GM19099 (cell line): ENCODE data around the gene LARP4B.

Source experiments
- POLR2A ChIP-seq: IDR thresholded peaks from 3 replicates; pipeline ENCODE4 v1.6.1; 2011; ENCODE audit warnings: low read depth; ENCODE audit not compliant: insufficient read length; ENCODE audit errors: extremely low read depth

The LARP4B gene

DNA sequence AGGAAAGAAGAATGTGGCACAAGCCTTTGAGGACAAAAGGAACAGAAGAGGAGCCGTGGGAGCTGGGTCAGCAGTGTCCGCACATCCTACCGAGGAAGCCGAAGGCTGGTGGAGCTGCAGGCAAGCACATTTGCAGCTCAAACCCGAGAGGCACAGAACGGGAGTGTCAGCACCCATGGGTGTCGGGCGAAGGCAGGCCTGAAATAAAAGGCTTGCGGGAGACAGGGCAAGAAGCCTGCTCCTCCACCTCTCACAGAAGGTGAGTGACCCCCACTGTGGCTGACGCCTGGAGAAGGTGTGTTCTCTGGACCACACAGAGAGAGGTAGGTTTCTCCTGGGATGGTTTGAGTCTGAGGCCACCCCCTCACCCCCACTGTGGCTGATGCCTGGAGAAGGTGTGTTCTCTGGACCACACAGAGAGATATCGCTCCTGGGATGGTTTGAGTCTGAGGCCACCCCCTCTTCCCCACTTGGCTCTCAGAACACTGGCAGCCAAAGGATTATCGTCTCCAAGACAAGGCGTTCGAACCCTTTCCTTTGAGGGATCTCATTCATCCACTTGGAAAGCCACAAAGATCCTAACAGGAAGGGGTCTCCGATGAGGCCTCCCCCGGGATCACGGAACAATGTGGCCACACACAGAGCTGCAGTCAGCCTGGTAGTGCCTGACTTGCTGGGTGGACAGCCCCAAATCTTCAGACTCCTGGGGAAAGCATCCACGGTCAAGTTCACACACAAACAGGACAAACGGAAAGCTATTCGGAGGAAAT, 35.1 kb upstream of the LARP4B start:
- TF ChIP-seq POLR2A: no peak

DNA sequence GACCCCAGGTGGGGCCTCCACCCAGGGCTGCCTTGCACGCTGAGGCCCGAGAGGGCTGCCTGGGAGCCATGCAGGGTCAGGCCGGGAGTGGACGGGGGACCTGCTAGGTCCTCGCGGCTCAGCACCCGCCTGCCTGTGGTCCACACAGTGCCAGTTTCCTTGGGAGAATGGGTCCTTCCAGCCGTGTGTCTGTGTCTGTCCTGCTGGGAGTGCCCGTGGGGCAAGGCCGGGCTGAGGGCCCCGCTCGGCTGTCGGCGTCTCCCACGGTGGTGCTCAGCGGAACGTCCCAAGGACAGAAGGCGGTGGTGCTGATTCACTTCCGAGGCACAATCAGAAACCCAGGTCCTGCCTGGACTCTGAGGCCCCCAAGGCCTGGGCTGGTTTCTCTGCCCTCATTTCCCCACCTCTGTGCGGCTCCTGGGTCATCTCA, 33.5 kb upstream of the LARP4B start:
- no peak for TF ChIP-seq POLR2A

DNA sequence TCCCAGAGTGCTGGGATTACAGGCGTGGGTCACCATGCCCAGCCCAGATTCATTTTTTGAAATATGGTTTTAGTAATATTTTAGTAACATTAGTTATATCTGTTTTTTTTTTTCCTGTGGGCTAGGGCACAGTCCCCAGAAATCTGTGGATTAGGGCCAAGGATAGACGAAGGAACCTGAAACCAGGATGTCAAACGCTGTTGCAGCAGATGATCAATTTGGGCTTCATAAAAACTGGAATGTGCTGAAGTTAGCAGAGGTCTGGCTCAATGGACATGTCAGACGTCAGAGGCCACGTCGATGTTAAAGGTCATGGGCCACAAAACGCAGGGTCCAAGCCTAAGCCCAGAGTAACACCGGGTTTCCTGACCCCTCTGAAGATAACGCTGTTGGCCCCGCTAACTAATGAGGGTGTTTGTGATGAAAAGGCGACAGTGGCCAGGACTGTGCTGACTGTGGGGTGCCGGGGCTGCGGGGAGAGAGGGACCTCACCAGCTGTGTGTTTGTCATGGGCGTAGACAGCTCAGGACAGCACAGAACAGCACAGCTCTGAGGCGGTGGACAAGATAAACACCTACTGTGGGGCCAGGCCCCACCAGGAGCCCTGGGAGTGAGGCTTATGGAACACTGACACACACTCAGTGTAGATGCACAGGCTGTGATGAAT, 32.9 kb upstream of the LARP4B start:
- TF ChIP-seq POLR2A: no peak

DNA sequence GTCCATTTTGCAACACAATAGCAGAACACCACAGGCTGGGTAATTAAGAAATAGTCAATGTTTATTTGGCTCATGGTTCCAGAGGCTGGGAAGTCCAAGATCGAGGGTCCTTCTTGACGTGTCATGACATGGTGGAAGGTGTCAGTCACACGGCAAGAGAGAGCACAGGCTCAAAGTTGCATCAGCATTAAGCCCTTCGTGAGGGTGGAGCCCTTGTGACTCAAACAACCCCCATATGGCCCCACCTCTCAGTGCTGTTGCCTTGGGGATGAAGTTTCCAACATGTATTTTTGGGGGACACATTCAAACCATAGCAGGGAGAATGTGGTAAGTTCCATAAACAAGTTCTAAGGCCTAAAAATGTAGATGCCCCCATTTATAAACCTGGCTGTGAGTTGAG, 32.1 kb upstream of the LARP4B start:
- TF ChIP-seq POLR2A: no peak

DNA sequence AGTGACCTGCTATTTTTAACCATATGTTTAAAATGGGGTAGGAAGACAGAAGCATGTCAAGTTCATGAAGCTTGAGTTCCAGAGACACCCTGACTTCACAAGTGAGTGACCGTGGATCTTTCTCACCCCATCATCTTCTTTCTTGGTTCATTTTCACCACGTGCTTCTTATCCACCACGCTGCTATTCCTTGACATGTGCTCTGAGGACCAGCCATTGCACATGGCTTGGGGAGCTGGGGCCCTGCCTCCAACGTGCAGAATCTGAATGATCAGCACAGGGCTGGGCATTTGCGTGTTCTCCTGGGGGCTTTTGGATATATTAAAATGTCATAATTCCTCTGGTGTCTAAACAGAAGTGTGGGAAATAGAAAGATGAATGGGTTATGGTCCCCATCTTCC, 31.7 kb upstream of the LARP4B start:
- no peak for TF ChIP-seq POLR2A

DNA sequence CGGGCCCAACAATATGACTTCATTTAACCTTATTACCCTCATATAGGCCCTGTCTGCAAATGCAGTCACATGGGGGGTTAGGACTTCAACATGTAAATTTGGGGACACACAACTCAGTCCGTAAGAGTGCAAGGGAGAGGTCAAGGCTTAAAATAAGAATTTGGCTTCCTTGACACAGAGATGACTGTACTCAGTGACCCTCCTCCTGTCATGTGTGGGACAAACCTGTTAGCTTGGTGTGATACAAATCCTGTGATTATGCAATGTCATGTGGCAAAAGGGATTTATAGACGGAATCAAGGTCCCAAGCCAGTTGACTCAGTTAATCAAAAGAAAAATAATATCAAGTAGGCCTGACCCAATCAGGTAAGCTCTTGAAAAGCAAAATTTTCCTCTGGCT, 30.8 kb upstream of the LARP4B start:
- TF ChIP-seq POLR2A: no peak

DNA sequence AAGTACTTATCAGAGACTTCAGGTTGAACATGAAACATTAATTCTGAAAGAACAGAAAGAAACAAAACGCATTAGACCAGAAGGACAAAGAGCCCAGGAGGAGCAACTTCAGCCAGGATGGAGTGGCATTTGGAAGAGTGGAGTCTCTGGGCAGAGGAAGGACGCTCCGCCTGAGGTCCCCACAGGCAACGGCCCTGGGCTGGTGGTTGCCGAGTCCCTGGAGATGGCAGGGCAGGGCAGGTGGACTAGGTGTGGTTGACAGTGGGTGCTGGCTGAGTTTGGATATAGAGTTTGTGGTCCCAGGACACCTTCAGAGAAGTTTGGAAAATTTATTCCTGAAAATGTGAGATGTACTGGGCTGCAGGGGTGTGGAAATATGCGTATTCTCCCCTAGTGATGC, 27.4 kb upstream of the LARP4B start:
- TF ChIP-seq POLR2A: no peak

DNA sequence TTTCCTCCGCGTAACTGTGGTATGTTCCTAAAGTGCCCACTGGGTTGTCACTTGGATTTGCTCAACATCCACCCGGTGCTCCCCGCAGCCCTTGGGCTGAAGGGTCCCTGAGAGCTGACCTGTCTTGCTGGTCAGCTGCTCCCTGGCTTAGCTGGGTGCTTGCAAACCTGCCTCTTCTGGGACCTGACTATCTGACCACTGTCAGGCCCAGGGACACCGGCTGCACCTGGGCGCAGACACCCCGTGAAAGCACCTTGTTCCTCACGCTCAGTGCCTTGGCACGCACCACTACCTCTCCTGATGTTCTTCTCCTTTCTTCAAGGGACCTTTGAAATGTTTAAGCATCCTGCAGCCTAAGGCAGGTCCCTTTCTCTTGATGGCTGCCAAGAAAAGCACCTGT, 26.6 kb upstream of the LARP4B start:
- no peak for TF ChIP-seq POLR2A

DNA sequence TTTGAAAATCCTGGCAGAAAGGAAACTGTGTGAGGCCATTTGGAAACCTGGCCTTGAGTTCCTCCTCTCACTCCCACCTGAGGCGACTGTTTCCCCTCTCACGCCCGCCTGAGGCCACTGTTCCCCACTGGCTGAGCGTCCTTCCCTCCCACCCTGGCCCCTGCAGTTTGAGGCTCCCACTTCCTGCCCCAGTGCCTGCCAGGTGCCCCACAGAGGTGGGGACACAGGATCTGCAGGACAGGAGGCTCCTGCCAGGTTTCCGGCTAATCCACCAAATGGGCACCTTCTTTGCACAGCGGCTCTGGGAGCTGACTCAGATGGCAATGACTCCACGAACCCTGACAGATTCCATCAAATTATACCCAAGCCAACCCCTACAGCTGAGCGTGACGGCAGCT, 24.3 kb upstream of the LARP4B start:
- TF ChIP-seq POLR2A: no peak

DNA sequence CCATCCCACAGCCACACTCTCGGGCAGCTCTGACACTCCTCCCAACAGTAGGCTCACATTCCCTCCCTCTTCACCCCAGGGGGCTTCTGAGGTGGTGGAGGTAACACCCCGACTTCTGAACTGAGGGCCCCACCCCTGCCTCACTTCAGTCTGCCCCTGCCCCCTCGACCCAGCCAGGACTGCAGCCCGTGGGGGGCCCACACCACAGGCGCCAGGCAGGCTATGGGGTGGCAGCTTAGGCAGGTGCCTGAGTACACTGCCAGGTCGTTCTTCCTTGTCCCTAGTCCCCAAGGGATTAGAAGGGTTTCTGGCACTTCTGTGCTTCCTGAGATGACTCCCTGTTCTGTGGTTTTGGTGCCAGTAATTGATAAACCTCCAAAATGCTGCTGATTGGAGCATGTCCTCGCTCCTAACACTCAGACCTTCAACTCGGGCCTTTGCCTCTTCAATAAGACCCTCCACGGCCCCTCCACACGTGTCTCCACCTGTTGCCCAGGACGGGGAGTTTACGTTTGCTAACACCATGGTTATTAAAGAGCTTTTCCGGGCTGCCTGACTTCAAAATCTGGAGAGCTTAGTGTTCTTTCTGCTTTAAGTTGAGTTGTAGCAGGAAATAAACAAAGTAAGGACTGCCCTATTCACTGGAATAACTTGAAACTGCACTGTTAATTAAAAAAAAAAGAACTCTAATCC, 23.8 kb upstream of the LARP4B start:
- no peak for TF ChIP-seq POLR2A

DNA sequence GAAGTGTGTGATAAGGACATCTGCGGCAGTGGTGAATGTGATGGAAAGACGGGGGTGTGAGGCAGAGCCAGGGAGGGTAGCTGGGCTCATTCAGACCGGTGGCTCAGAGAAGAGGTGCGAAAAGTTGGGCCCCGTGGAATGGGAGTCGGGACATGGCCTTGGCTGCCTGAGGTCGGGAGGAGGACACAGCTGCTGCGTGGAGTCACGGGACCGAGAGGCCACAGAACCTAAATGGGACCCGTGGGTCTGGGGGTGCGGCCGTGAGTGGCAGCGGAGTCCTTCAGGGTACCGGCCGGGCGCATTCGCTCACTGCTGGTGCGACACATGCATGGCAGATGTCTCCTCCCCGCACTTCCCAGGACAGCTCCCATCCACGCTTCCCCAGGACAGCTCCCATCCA, 22.9 kb upstream of the LARP4B start:
- TF ChIP-seq POLR2A: no peak

DNA sequence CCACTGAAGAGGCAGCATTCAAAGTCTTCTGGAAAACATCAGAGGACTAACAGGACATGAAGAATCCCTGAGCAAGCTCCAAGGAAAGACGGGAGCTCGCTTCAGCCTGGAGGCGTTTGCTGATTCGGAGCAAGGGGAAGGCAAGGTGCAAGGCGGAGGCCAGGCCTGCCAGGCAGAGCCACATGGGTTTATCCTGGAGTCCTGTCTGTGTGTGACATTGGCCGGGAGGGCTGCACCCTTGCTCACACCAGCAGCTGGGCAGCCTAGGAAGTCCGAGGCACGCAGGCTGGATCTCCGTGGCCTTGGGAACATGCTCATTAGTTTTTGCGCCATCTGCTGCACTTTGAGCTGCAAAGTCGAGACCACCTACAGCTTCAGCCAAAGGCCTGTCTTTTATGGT, 22.3 kb upstream of the LARP4B start:
- no peak for TF ChIP-seq POLR2A

DNA sequence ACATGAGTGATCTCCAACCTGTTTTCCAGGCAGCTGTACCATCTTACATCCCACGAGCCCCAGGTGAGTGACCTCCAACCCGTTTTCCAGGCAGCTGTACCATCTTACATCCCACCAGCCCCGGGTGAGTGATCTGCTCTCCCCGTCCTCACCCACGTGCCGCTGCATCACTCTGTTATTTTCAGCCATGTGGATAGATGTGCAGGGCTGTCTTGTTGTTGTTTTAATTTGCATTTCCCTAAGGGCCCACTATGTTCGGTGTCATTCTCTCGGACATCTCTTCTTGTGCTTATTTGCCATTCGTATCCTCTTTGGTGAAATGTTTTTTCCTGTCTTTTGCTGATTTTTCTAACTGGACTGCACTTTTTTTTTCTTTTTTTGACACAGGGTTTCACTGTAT, 17.9 kb upstream of the LARP4B start:
- TF ChIP-seq POLR2A: no peak

DNA sequence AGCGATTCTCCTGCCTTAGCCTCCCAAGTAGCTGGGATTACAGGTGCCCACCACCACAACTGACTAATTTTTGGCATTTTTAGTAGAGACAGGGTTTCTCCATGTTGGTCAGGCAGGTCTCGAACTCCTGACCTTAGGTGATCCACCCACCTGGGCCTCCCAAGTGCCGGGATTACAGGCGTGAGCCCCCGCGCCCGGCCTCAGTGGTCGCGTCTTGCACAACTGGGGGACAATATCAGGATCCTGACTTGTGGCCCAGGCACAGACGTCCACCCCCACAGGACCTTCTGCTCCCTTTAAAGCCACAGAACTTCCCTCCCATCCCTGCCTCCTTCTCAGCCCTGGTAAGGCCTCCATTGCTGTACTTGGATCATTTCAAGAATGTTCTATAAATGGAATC, 16.8 kb upstream of the LARP4B start:
- no peak for TF ChIP-seq POLR2A

DNA sequence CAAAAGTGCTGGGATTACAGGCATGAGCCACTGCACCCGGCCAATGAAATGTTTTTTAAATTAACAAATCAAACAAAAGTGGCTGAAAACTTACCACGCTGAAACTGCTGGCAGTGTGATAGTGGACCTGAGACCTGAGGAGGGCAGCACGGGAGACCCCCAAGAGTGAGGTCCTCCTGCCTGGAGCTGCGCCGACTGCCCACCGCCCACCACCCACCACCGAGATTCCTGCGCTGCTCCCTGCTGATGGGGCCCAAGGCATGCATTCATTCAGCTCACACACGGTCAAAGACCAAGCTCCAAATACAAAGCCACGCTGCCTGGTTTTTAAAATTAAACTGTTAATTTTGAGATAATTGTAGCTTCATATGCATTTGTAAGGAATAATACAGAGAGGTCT, 16.4 kb upstream of the LARP4B start:
- TF ChIP-seq POLR2A: no peak

DNA sequence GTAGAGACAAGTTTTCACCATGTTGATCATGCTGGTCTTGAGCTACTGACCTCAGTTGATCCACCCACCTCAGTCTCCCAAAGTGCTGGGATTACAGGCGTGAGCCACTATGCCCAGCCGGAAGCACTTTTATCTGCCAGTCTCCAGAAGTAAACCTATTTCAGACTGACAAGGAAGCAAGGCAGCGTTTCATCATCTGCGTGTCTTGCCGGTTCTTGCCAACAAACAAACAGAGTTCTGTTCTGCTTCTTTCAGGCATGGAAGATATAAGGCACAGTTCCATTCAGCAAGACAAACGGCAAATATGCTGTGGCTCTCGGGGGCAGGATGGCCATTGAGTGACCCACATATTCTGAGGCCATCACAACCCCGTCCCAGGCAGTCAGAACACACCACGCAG, 15.5 kb upstream of the LARP4B start:
- no peak for TF ChIP-seq POLR2A
